GM21576 (cell line): ENCODE measurements around the gene ADARB2.
A peak's percentile ranks its signal among the peaks of the same experiment; 100 is the strongest.

Experiments
- ATAC-seq: cut with Tn5 transposase; IDR thresholded peaks from one replicate; pipeline ENCODE4 v1.9.1; 2021; ENCODE audit warnings: mild to moderate bottlenecking, moderate library complexity; ENCODE audit not compliant: unreplicated experiment

The ADARB2 gene

DNA sequence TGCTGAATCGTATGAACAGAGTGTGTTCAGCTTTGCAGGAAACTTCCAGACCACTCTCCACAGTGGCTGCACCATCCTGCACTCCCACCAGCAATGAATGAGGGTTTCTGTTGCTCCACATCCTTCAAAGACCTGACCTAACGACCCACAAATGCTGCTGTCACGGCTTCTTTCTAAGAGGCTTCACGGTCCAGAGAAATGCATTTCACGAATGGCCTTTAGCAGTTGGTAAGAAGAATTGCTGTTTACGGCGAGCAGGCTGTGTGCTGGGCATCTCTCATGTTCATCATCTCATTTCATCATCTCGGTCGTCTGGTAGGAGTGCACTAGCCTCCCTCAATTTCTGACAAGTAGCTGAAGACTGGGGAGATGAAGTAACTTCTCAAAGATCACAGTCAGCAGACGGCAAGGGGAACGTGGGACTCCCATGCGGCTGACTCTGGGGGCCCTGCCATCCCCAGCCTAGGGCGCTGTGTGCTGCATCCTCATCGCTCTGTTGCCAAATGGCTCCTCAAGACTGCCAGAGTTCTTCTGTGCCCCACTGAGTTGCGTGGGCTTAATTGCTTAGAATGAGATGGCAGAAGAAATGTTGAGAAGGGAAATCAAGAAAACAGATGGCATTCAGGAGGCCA is 72.9 kb downstream of the ADARB2 start:
- no peak for ATAC-seq

DNA sequence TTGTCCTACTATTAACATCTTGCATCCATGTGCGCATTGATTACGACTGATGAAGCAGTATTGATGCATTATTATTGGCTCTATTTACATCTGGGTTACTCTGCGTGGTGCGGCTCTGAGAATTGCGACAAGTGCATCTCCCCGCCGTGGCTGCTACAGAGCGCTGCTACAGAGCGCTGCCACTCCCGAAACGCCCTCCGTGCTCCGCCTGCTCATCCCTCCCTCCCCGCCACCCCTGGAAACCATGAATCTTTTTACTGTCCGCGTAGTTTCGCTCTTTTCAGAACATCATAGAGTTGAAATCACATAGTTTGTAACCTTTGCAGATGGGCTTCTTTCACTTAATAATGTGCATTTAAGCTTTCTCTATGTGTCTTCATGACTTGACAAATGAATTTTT is 74.1 kb downstream of the ADARB2 start:
- ATAC-seq: no peak

DNA sequence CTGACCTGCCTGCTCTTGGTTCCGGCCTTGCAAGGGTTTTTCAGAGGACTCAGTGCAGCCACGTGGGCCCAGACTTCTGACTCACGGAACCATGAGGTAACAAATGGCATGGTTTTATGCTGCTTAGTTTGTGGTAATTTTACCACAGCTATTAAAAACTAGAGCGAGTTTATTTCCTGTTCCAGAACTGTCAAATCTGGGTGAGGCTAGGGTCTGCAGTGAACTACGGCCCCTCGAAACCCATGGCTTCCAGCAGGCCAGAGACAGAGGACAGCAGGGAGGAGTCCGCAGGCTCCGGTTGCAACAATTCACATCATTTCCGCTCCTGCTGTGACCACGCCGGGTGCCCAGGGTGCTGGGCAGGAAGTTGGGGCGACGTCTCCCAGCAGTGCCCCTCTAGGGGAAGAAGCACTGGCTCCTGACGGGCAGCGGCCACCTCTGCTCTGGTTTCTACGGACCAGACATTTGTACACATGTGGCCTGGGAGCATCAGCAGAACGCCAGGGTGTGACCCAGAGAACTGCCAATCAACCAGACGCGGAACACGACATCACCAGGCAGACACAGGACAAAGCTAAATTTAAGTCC is 74.8 kb downstream of the ADARB2 start:
- peak; percentile 43 for ATAC-seq

DNA sequence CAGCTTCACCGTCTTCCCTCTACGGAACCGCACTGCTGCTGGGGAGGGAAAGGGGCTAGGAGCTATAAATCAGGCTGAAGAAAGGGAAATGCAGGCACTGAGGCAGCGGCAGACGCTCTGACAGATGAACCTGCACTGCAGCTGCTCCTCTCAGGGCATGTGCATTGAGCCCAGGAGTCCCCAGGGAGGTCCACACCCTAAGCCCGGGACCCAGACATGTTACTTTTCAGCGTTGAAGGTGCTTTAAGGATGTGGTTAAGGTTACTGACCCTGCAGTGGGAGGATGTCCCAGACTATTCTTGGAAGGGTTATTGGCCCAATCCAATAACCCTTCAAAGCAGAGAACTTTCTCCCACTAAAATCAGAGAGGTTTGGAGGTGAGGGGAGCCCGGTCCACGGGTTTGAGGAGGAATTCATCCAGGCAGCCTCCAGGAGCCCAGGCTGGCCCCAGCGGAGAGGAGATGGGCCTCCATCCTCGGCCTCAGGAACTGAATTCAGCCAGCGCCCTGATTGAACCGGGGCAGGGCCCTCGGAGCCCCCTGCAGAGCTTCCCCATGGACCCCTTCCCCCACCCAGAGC is 75.4 kb downstream of the ADARB2 start:
- ATAC-seq: peak; percentile 76

DNA sequence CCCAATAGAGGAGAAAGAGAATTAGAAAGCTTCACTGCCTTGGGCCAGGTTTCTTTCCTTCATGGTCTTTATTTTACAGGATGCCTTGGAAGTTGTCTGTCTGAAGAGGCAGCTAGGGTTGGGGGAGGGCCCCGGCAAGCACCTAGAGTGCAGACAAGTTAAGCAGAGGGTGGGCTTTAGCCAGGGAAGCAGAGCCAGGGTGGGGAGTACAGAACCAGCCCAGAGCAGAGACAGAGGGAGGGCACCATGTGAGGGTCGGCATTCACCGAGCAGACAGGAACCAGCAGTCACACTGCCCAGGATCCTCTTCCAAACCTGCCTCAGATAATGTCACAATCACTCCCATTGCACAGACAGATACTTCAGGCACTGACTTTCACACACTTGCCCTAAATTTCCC is 75.9 kb downstream of the ADARB2 start:
- ATAC-seq: no peak

DNA sequence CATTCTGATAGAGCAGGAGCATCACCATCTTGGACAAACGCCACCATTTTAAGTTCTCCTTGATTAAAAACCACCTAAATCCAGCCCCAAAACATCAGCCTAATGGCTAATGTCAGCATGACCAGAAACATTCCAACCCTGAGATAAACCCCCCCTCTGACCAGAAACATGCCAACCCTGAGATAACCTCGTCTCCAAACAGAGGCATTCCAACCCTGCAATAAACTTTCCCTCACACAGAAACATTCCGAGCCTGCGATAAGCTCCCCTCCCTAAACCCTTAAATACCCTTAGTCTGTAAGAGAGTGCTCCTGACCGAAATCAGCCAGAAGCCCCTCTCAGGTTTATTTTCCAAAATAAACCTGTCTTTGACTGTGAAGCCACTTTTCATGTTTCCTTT is 76.5 kb downstream of the ADARB2 start:
- no peak for ATAC-seq

DNA sequence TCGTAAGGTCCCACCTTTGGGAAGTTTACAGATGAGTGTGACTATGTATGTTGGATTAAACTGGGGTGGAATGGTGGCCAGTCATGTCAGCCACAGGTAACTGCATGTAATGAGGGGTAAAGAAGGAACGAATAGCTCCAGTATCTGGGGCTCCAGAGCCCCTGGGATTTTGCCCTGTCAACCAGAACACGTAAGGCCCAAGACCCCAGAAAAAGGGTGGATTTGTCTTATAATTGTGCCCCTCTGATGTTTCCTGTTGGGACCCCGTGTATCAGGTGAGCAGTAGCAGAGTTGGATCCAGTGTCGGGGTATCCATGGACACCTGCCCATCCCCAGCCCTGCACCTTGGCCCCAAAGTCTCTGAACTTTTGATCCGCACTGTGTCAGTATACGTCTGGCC is 76.9 kb downstream of the ADARB2 start:
- ATAC-seq: no peak

DNA sequence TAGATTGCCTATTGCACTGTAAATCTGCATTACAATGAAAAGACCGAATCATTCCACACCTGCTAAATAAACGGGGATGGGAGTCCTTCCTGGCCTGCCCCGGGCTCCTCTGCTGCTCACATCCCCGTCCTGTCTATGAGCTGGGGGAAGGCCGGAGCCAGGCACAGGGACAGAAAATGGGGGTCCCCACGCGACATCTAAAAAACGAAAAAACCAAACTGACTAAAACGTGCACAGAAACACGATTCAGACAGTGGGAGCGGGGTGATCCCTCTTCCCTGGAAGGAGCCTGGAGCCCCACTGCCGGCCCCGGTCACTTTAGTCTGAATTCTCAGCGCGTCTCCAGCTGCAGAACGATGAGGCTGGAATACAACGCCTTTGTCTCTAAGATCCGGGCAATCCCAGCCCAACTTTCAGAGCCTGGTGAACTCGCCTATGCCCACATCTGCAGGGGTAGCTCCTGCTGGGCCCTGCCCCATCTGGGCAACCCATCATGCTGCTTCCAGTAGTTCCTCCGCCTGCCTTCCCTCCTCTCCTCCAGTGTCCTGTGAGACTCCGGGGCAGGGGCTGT is 78.0 kb downstream of the ADARB2 start:
- no peak for ATAC-seq

DNA sequence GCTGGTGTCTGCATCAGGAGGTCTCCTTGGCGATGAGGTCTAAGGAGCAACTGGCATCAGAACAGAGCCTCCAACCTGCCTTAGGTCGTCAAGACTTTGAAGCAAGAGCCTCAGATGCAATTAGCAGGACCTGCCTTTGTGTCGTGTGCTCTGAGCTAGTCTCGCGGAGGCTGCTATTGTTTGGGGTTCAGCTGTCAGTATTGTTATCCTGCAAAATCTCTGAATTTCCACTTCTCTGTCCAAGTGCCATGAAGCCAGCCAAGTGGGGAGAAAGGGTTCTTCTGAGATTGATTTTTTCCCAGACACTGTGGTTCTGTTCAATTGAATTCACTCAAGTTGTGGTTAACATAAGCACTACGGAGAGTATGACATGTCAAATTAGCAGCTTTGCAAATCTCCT is 78.7 kb downstream of the ADARB2 start:
- no peak for ATAC-seq

DNA sequence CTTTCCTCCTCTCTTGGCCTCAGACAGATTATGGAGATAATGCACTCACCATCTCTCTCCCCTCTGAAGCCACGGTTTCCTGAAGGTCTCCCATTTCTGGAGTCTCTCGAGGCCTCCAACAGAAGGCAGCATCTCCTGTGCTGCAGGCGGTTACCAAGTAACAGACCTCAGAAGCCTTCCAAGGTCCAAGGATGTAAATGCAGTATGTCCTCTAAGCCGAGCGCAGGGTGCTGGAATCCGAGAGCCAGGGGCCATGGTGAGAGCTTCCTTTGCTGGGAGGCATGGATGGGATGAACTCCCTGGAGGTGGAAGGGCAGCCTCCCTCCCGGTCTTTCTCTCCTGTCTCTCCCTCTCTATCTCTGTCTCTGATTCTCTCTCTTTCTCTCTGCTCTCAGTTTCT is 79.8 kb downstream of the ADARB2 start:
- ATAC-seq: no peak

DNA sequence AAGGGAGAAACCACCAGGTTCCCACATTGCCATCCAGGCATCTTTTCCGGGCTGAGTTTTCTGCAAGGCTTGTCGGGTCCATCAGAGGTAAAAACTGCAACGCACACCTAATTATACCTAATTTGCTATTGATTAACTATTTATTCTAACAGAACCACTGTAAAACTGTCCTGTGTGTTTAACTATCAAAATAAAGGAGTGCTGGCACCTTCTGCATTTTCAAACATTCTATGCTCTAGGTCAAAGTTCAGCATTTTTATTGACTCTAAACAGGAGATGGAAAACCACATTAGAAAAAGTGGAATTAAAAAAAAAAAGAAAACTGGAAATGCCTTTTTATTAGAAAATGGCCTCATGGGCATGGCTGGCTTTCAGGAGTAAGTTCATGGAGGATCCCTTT is 82.0 kb downstream of the ADARB2 start:
- no peak for ATAC-seq

DNA sequence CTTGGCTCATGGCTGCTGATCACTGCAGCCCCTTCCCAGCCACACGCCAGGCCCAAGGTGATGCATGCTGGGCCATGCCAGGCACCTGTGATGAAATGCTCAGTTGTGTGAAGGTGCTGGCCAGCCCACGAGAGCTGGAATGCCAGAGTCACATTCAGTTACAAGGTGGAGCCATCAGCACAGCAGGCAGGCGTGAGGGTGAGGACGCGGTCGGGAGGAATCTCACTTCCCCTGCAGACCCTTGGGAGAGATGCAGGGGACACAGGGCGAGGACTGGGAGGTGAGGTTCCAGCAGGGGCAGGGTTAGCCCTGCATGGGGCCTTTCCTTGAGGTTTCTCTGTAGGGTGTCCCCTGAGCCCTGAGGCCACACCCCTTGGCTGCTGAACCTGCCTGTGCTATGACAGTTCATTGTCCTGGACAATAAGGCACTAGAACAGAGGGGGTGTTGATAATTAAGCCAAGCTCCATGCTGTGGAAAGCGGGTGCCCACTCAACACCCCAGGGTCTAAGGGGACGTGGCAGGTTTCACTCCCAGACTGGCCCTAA is 82.4 kb downstream of the ADARB2 start:
- ATAC-seq: no peak

DNA sequence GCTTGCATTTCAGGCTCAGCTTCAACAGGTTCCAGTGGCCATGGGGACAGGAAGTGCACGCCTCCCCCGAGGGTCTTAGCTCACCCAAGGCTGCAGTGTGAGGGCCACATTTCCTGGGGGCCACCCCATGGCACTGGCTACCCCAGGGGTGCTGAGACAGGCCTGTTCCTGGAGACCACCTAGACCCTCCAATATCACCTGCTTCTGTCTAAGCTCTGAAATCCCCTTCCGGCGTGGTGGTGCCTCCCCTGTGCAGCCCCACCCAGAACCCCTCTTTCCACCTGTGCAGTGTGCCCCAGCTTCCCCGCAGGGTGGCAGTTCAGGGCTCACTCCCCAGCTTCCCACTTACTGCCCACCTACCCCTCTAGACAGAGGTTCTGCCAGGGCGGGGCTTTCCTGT is 83.1 kb downstream of the ADARB2 start:
- ATAC-seq: no peak

DNA sequence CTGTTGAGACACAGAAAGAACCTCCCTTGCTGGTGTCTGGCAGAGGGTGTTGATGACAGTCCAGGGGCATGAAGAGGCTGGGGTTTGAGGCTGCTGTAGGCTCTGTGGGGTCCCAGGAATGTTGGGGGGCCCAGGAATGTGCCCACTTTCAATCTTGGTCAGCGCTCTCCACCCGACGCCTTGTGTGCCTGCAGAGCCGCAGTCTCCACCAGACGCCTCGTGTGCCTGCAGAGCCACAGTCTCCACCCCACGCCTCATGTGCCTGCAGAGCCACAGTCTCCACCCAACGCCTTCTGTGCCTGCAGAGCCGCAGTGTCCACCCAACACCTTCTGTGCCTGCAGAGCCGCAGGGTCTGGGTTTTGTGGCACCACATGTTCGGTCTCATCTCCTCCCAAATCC is 84.0 kb downstream of the ADARB2 start:
- ATAC-seq: no peak

DNA sequence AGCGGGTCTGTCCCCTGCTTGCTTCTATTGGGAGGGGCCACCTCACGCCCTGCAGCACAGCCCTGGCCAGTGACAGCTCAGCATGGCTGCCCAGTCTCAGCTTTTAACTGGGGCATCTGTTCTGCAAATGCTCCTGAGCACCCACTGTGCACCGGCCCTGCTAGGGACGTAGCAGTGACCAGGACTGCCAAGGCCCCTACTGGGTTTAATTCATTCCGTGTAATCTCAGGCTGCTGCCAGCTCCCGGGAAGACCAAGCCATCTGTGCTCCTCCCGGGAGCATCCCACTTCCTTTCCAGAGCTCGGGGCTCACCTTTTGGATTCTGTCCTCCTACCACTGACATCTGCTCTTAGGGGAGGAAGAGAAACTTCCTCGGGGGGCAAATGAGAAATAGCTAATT is 85.2 kb downstream of the ADARB2 start:
- no peak for ATAC-seq

DNA sequence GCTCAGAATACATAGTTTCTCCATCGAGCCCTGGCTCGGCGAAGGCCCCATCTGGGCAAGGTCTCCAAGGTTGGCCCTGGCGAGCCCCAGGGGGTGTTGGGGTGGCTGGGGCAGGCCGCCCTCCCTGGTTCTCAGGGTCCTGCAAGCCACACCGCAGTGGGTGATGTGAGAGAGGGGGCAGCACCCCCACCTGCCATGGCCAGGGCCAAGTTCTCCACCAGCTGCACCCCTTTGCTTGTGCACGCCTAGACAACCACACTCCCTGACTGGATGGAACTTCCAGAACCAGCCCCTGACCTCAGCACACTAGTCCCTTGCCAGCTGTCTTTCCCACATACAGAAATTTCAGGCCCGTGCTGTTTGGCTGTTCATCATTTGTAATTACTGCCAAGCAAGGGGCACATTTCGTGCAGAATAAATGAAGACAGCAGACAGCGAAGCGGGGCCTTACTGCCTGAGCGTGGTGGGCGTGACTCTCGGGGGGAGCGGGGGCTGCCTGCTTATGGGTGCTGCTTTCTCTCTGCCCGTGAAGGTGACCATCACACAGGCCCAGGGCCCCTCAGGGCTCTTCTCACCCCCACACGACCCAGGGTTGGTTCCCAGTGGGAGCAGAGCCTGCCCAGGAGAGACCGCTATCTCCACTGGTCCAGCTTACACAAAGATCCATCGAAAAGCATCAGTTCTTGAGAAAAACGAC is 85.9 kb downstream of the ADARB2 start:
- no peak for ATAC-seq

DNA sequence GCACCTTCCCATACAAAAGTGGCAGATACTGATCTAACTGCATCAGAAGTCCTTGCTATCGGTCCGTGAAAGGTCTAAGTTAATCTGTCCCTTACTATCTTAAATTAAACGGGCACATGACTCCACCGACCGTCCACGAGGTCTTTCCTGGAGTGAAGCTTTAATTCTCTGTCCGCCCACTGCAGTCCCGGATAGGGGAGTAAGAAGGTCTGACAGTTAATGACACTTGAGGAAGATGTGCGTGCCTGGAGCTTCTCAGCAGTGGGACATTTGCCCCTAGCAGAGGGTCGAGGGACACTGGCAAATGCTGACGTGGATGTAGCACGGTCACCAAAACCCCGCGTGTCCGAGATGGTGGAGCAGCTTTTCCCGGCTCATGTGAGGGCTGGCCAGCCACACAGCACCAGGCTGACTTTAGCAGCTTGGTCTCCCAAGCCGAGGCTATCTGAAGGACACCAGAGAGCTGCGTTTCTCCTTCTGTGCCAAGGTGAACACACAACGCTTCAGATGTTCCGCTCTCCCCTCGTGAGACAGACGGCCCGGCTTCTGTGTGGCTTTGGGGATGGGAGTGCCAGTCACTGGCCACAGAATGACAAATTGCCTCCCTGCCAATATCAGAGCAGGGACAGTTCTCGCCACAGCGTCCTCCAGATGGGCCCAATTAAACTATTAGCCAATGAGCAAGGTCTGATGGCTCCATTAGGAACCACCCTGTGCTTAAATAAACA is 86.6 kb downstream of the ADARB2 start:
- ATAC-seq: no peak

DNA sequence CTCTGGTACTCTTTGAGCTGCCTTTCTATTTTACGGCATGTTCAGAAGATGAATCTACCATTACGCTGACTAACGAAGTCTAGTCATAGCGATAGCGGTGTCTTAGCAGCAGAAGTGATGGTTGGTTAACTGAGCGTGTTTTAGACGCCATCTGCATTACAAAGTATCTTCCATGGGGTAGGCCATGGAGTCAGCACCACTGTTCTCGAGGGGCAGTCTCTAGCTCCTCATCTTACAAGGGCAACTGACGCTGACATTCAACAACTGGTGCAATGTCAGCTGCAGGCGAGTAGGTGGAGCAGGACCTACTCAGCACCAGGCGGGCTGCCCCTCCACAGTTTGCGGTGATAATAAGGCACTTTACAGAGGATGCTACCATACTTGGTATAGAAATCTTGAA is 88.7 kb downstream of the ADARB2 start:
- no peak for ATAC-seq

DNA sequence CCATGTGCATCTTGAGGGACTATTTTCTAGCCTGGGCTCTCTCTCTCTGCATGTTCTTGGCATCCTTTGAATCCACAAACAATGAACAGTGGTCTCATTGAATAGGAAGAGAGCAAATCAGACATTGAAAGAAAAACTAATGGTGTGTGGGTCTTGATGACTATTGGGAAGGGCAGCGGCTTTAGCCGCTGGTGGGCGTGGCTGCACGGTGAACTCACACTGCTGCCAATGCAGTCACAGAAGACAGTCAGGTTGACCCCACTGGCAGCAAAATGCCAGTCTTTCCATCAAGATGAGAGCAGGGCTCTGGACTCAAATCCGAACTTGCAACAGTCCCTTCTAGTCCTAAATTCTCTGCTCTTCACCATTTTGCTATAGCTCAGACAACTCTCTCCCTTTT is 91.0 kb downstream of the ADARB2 start:
- no peak for ATAC-seq

DNA sequence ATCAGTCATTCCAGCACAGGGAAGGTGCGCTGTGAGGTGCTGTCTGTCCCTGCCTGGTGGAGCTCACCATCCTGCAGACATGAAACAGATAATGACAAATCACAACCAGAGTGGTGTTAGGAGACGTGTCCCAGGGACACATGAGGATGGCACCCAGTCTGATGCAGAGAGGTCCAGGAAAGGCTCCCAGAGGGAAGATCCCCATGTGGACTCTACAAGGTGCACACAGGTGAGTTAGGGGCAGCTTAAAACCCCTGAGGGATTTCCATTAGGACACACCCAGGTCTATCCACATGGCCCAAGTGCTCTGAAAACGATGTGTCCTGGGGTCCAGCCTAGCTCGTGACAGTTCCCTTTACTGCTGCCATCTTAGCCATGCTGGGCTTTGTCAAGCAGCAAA is 91.4 kb downstream of the ADARB2 start:
- ATAC-seq: no peak

DNA sequence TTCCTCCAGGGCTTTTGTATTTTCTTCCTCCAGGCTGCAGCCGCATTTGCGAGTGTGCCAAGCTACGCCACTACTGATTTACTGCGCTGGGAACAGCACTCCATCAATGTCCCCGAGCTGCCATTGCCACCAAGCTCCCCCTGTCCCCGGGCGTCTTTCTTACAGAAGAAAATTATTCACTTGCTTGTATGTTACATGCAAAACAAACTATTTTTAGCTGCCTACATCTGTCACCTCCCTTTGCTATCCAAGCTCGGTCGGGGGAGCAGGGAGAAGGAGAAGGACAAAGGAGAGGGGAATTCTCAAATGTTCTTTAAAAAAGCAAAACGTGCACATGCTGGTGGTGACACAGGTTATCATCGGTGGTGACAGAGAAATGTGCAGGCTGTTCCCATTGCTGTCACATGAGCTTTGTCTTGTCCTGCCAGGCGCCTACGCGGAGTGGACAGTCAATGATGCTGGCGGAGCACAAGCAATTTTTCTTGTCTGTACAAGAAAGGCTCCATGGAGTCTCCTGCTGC is 93.1 kb downstream of the ADARB2 start:
- no peak for ATAC-seq
